Measurements from ENCODE around the gene ARHGEF2. TPM values are rescaled to one million over a fixed set of nuclear protein-coding genes. Genes with fewer than 3 reads are reported as not detected.

ARHGEF2 gene
- total RNA-seq, 1 donor: 116 TPM

- DNase-seq (ENCODE audit: low read depth): peak; percentile 100
- peak; percentile 22 for TF ChIP-seq CTCF (IDR thresholded peaks at IDR 0.05; ENCODE audit: insufficient read depth, low read length)
- peak overlapping the region; percentile 97 for H3K4me3 ChIP-seq (ENCODE audit: low read depth, low read length)
Observed at GRCh38 chr1:155983191-155984024, 5.1 kb upstream of the ARHGEF2 start.

DNA sequence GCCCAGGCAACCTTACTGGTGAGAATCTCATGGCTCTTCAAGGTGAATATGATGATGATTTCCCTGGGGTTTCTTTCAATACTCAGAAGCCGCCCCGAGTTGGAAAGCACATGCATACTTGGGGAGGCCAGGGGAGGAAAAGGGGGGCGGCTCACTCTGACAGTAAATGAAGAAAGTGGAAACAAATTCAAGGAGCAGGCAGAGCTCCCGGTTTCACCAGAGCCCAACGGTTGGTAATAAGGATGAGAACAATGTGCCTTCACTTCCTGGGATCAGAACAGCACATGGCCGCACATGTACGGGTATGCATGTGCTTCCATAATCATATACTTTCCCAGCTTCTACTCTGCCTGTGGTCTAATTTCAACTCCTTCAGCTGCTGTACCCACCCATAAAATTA, 3.8 kb upstream of the ARHGEF2 start:
- peak overlapping the region; percentile 97 for H3K4me3 ChIP-seq (ENCODE audit: low read depth, low read length)
- TF ChIP-seq CTCF (IDR thresholded peaks at IDR 0.05; ENCODE audit: insufficient read depth, low read length): no peak
- DNase-seq (ENCODE audit: low read depth): no peak

DNA sequence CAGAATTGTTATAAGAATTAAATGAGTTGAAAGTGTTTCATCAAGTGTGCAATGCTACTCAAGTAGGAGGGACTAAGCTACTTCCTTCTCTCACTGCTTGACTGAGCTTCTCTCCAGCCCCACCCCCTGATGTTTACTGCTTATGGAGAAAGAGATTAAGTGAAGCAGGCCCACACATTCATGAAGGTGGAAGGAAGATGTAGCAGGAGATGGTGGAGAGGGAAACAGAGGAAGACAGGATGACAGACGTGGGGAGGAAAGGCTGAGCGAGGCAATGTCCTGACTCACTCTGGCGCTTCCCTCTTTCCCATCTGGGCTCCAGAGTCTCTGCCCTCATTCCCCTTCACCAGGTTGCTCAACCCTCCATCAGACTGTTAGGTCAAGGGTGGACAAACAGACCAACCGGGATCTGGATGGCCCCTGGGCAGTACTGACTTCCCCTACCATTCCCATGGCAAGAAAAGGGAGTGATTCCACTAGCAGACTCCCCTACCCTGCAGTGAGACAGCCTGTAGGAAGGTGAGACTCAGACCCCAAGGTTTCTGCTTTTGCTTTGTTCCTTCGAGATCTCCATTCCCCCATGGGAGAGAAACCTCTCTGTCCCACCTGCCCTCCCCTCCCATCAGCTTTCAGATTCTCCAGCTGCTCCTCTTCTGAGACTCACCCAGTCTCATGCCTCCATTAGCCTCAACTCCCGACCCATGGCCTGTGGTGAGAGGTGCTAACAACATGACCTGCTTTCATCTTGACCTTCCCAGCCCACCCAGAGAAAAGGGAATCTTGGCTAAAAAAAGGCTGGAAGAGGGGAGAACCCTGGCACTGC, 3.1 kb upstream of the ARHGEF2 start:
- no peak for TF ChIP-seq CTCF (IDR thresholded peaks at IDR 0.05; ENCODE audit: insufficient read depth, low read length)
- peak overlapping the region; percentile 97 for H3K4me3 ChIP-seq (ENCODE audit: low read depth, low read length)
- DNase-seq (ENCODE audit: low read depth): peak; percentile 81

- H3K4me3 ChIP-seq (ENCODE audit: low read depth, low read length): peak overlapping the region; percentile 97
- peak; percentile 60 for DNase-seq (ENCODE audit: low read depth)
- no peak for TF ChIP-seq CTCF (IDR thresholded peaks at IDR 0.05; ENCODE audit: insufficient read depth, low read length)
Observed at GRCh38 chr1:155979597-155980343, 1.4 kb upstream of the ARHGEF2 start.

- peak; percentile 52 for DNase-seq (ENCODE audit: low read depth)
- TF ChIP-seq CTCF (IDR thresholded peaks at IDR 0.05; ENCODE audit: insufficient read depth, low read length): no peak
- H3K4me3 ChIP-seq (ENCODE audit: low read depth, low read length): peak overlapping the region; percentile 97
Observed at GRCh38 chr1:155978973-155979429, 654 bp upstream of the ARHGEF2 start.

GRCh38 chr1:155977690-155978324, 540 bp downstream of the ARHGEF2 start:
- no peak for DNase-seq (ENCODE audit: low read depth)
- no peak for TF ChIP-seq CTCF (IDR thresholded peaks at IDR 0.05; ENCODE audit: insufficient read depth, low read length)
- peak overlapping the region; percentile 97 for H3K4me3 ChIP-seq (ENCODE audit: low read depth, low read length)

All from fibroblast of the aortic adventitia (primary cell).